NOMO-1 (cell line): ENCODE measurements around the gene KNDC1.

Experiments used
- DNase-seq, 2 experiments: peaks; one replicate each; lab custom pipeline; 2025; ENCODE audit not compliant: unreplicated experiment in 2 of 2; lab: John Stamatoyannopoulos, UW

The KNDC1 gene

DNA sequence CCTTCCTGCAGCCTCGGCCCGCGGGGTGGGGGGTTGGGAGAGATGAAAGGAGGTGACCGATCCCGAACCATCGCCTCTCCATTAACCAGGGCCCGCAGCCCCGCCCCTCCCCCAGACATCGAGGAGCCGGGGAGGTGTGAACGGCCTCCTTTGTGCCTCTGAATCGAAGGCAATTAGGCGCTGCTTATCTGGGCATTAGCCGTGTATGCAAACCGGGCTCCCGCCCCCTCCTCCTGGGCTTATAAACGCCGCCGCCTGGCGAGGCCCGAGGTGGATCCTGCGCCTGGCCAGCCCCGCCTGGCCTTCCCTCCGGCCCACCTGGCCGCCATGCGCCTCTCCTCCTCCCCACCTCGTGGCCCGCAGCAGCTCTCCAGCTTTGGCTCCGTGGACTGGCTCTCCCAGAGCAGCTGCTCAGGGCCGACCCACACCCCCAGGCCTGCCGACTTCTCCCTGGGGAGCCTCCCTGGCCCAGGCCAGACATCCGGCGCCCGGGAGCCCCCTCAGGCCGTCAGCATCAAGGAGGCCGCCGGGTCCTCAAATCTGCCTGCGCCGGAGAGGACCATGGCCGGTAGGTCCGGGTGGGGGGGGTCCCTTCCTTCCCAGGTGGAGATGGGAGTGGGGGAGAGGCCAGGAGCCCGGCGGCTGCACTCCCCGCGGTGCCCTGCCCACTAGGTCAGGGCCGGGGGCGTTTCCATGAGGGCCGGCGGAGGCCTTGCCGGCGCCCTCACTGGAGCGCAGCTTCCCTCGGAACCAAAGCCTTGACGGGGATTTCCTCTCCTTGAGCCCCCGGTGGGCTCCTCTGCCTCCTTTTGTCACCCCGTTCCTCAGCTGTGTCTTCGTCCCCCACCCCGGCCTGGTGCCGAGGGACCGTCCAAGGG lies 77.8 kb downstream of the KNDC1 start, which contains the start of gene VENTX:
Gene VENTX, plus strand, starts transcription at position 268 of the 878 bp plus-strand sequence. Its CDS starts 60 bp downstream, at position 328.
- DNase-seq: no peak

DNA sequence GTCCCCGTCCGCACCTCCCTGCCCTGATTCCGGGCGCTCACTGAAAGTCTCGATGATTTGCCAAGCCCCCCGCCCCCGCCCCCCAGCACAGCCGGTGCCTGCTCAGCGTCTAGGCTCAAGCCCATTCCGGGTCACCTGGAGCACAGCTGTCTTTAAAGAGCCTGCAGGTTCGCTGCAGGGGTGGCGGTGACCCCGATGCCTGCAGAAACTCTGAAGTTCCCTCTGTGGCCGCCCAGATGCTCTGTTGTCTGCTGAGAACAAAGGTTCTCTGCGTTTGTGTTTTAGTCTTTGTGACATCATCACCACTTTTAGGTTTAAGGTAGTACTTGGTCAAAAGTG lies 78.4 kb downstream of the KNDC1 start:
- DNase-seq: no peak

DNA sequence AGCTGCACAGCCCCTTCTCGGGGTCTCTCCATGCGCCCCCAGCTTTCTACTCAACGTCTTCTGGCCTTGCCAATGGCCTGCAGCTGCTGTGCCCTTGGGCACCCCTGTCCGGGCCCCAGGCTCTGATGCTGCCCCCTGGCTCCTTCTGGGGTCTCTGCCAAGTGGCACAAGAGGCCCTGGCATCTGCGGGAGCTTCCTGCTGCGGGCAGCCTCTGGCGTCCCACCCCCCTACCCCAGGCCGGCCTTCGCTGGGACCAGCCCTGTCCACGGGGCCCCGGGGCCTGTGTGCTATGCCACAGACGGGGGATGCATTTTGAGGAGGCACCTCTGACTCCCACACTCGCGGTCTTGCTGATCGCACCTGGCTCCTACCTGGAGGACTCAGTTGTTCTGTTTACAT lies 80.0 kb downstream of the KNDC1 start:
- DNase-seq: no peak

DNA sequence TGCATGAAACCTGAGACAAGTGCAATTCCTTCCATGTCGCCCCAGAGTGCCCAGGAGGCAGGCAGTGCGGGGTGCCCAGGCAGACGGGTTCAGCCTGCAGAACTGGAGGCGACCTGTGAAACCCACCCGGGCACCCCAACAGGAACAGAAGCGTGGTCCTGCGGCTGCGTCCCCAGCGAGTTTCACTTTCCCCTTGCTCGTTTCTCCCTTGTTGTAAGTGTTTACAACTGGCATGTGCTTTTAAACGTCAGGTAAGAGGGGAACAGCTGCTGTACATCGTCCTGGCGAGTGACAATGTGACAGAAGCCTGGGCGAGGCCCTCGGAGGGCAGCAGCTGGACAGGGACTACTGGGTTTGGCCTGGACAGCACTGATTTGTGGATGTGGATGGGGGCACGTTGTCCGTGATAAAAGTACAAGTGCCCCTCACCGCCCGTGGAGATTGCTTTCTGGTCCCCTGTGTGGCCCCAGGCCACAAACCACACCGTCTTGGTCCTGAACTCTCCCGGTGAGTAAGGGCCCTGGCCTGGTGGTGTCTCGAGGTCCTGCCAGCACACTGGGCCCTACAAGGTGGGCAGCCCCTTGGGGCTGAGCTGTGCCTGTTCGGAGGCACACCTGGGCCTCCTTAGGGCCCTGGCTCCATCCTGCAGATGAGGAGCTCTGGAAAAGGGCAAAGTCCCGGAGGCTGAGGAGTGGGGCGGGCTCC lies 81.6 kb downstream of the KNDC1 start:
- DNase-seq: peak in 1 of 2 experiments; percentile 18

DNA sequence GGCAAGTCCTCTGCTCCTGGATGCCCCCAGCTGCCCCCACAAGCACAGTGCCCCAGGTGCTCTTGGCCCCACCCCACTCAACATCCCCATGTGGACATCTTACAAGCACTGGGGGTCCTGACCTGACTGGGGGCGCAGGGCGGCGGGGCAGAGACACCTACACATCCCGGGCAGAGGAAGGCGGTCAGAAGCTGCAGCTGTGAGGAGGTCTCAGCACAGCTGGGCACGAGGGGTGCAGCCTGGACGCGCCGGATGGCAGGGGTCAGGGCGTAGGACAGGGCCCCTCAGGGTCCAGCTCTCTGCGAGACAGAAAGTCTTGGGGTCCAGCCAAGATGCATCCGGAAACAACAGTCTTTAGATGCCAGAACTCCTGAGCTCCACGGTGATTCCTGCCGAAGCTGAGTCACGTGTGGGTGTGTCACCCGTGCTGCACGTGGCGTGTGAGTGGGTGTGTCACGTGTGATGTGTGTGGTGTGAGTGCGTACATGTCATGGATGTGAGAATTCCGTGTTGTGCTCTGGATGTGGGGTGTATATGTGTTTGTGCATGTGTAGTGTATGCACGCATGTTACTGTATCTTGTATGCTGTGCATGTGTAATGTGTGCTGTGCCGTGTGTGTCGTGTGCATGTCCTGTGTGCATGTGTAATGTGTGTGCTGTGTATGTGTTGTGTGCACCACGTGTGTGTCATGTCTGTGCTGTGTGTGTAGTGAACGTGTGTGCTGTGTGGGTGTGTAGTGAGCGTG lies 82.8 kb downstream of the KNDC1 start:
- DNase-seq: no peak

DNA sequence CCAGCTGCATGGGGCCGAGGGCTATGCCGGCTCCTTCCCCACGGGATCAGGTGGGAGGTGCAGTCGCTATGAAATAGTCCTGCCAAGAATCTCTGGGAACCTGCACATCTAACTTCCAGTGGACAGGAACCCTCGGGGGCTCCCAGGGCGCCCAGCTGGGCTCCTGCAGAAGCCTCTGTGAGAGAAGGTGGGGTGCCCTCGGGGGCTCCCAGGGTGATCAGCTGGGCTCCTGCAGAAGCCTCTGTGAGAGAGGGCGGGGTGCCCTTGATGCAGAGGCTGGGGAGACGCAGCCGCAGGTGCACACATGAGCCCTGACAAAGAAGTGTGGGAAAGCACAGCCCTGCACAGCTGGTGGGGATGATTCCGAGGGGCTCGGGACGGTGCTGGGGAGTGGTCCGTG lies 83.6 kb downstream of the KNDC1 start:
- DNase-seq: no peak

DNA sequence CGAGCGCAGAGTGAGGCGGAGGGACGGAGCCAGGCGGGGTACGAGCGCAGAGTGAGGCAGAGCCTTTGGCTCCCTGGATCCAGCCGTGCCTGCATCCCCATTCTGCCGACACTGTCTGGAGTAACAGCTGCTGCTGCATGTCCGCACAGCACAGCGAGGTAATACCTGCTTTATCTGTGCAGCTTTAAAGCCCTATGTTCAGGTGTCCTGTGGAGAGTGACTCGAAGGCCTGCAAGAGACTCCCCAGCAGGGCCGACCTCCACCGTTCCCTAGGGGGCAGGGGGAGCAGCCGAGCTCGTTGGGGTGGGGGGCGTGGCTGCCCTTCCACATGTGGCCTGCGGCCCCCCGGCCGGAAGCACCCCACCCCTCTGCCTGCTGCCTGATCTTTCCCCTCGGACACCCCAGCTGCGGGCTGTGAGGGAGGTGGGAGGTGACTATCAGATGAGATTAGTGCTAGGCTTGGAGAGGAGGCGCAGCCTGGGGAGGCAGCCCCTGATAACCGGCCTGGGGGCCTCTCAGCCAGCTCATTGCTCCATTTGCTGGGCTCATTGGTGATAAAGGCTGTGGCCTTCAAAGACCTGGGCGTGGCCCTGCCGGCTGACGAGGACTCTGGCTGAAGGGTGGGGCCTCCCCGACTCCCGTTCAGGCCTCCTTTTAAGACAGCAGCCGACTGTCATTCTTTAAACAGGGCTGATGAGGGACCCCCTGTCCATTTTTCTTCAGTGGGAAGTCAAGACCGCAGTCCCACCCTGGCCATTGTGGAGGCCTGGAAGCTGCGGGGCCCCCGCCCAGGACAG lies 85.6 kb downstream of the KNDC1 start:
- DNase-seq: no peak

DNA sequence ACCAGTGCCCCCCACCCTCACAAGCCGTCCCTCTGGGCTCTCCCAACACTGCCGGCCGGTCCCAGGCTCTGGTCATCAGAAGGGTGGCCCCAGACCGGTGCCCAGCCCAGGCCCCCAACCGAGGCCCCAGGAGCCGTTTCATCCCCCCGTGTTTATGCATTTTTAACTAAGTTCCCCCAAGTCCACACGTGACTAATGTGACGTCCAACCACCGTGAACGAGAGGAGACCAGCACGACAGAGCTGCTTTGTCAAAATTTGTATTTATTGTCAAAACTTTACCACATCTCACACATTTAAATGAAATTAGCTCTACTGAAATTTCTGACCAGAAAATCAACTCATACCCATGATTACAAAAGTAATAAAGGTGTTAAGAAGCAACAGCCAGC lies 86.2 kb downstream of the KNDC1 start:
- no peak for DNase-seq

DNA sequence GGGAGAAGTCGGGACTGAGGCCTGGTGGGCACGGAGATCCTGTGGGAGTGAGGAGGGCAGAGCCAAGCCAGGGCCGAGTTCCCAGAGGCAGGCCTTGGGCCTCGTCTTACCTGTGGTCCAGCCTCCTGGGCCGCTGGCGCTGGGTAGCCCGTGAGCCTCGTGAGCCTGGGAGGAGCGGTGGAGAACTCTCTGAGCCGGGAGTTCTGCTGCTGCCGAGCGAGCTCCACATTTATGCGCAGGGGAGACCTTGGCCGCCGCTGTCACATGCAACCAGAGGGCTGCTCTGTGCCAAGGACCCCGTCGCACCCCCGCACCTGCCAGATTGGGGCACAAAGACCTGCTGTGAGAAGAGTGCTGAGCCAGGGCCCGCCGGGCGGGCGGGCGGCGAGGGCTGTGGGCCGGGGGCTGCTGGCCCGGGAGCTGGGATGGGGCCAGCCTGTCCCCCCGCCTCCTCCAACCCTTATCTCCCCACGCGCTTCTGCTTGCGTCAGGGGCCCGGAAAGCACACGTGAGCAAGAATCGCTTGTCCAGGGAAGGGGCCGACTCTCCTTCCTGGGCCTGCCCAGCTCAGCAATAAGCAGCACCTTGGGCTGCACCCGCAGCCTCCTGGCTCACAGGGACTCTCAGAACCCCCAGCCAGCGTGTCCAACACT lies 87.8 kb downstream of the KNDC1 start:
- no peak for DNase-seq

DNA sequence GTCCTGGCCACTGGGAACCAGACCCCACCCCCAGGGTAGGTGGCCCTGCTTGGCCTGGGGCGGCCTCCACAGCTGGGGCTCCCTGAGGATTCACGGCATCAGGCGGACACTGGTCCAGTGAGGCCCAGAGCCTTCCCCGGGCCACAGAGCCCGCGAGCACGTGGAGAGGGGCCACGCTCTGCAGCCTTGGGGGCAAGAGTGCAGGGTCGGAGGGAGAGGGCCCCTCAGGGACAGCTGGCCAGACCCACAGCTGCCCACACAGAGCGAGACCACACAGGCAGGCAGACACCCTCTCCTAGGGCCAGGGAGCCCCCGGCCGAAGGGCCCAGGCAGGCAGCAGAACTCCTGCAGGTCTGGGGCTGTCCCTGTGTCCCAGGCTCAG lies 88.3 kb downstream of the KNDC1 start:
- no peak for DNase-seq

DNA sequence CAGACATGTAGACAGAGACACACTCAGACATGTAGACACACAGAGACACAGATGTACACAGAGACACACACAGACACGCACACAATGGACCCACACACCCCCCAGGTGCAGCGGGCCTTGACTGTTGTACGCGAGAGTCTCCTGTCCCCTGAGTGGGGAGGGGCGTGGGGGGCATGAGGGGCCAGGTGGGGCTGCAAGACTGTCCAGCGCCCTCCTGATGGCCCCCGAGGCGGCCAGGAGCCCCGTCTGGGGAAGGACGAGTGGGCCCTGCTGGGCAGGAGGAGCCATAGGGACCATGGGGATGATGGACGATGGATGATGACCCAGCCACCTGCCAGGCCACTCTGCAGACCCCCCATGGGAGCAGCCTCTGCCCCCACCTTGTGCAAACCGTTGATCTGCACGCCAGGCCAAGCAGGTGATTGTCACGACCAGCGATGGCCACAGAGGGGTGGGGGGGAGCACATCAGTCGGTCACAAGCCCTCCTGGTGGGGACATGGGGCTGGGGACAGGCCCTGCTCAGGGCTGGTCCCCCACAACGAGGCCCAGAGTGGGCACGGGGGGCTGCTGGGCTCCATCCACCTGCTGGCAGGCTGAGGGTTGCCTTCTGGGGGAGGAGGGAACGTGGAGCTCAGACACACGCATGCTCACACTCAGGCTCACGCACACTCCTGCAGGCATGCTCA lies 89.2 kb downstream of the KNDC1 start:
- DNase-seq: no peak

DNA sequence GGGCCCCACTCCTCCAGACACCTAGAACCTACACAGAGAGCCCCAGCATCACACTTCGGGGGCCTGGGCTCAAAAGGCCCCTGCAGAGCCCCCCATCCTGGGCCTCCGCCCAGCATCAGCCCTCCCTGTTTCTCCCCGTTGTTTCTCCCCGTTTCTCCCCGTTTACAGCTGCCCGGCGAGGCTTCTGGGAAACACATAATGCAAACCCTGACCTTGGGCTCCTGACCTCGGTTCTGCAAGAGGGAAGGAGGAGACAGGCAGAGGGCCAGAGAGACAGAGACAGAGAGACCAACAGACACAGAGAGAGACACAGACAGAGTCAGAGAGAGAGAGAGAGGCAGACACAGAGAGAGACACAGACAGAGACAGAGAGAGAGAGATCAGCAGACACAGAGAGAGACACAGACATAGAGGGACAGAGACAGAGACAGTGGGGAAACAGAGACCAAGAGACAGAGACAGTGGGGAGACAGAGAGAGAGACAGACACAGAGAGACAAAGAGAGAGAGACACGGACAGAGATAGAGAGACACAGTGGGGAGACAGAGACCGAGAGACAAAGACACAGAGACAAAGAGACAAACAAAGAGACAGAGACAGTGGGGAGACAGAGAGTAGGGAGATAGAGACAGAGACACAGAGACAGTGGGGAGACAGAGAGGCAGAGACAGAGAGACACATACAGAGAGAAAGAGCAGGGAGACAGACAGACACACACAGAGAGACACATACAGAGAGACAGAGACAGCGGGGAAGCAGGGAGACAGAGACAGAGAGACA lies 90.1 kb downstream of the KNDC1 start:
- no peak for DNase-seq

DNA sequence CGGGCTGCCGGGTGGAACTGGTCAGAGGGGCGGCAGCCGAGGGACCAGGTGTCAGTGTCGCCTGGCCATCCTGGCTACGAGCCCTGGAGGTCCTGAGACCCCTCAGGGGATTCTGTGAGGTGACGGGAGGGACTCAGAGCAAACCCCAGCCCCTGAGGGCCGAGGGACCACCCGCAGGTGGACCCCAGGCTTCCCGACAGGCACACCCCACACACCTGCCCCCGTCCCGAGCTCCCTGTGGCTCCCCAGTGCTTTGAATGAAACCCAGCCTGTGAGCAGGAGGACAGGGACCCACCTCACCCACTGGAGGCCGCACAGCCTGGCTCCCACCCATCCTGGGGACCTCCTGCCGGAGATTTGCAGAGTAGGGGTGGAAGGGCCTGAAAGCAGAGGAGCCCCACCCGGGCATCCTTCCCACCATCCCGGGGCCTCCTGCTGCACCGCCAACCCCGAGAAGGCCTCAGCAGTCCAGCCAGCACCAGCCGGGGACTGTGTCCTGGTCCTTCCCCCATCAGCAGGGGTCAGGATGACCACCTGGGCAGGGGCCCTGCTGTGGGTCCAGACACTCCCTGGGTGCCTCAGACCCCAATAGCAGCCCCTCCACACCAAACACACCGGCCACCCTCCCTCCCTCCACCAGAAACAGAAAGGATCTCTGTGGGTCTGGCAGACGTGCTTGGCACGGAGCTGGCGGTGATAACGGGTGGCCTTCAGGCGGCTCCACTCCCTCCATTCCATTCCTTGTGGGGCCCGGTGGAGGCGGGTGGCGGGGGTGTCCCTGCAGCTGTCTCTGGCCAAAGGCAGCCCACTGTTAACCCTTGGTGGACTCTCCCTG lies 91.6 kb downstream of the KNDC1 start:
- no peak for DNase-seq

DNA sequence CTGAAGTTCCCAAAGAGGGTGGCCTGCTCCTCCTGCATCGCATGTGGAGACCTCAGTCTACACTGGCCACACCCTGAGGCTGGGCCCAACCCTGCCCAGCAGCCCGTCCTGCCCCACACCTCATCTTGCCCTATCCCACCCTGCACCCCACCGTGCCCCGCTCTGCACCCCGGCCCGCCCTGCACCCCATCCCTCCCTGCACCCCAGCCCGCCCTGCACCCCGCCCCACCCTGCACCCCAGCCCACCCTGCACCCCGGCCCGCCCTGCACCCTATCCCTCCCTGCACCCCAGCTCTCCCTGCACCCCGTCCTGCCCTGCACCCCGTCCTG lies 92.2 kb downstream of the KNDC1 start:
- DNase-seq: no peak

DNA sequence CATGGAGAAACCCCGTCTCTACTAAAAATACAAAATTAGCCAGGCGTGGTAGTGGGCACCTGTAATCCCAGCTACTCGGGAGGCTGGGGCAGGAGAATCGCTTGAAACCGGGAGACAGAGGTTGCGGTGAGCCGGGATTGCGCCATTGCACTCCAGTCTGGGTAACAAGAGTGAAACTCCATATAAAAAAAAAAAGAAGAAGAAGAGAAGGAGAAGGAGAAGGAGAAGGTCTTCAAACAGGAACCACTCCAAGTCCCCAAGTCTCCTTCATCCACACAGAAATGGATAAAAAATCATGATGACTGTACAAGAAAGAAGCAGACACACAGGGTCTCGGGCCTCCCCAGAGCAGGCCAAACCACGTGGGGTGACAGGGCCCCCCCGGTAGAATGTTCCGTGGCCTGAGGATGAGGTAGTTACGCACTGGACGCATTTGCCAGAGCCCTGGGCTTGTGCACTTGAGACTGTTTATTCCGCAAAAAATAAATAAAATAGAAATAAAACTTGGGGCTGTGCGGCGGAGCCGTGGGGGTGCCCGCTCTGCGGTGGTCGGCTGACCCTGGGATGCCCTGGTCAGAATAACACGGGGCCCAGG lies 93.4 kb downstream of the KNDC1 start:
- peak in 1 of 2 experiments; percentile 71 for DNase-seq

DNA sequence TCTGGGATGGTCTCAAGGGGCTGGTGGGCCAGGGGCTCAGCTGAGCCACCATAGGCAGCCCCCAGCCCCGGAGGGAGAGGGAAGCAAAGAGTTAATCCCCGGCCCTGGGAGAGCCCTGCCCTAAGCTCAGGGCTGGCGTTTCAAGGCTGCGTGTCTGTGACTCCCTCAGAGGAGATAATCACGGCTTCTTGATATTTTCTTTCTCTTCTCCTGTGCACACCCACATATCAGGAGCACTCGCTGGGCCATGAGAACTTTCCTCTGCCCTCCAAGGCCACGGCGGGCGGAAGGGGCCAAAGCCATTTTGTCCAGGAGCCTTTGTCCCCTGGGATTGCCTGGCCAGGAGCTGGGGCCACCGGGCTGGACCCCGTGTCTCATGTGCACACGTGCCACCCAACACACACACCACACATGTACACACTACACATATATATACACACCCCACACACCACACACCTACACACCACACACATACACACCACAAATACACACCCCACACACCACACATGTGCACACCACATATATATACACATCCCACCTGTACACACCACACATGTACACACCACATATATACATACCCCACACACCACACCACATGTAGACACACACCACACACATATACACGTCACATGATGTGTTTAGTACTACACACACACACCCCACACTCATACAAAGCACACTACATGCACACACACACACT lies 94.6 kb downstream of the KNDC1 start:
- DNase-seq: no peak

DNA sequence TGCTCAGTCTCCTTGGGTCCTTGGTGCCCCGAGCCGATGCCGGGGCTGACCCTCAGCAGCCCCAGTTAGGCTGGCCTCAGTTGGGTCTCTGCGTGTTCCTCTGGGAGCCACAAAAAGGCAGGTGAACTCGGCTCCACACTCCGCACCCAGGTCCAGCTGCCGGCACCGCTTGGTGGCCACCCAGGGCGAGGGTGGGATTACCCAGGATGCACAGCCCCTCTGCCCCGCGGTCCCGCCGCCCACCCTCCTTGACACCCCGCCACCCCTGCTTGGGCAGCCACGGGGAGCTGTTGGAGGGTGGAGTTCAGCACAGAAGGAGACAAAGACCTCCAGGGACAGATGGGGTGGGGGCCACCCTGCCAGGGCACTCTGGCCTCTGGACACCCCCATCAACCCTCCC lies 95.3 kb downstream of the KNDC1 start:
- DNase-seq: no peak
